KOPT-K1 (cell line): ENCODE data around the gene SEMA3C.

Source experiments
- H3K27ac ChIP-seq: fragments of 200-600 bp; sonication (generic); 2 replicates; pipeline ENCODE4 v1.5.1; 2016; ENCODE audit warnings: antibody characterized with exemption, mild to moderate bottlenecking, low read depth, low read length; ENCODE audit not compliant: poor library complexity, severe bottlenecking
- H3K36me3 ChIP-seq: fragments of 200-600 bp; sonication (generic); 2 replicates; pipeline ENCODE4 v1.5.1; 2017; ENCODE audit warnings: antibody characterized with exemption, mild to moderate bottlenecking, low read length, moderate library complexity; ENCODE audit not compliant: insufficient read depth
- H3K9me3 ChIP-seq: fragments of 200-600 bp; sonication (generic); 2 replicates; pipeline ENCODE4 v1.5.1; 2017; ENCODE audit warnings: antibody characterized with exemption, low read length, mild to moderate bottlenecking; ENCODE audit not compliant: insufficient read depth, poor library complexity, severe bottlenecking

Gene SEMA3C

GRCh38 chr7:80779456-80779855 is 139.4 kb downstream of the SEMA3C start:
- H3K9me3 ChIP-seq, result no peaks in the 10 kb centered on the region
- H3K27ac ChIP-seq, result no peak overlapping the region
- H3K36me3 ChIP-seq, result no peaks in the 10 kb centered on the region

GRCh38 chr7:80775897-80776296 is 143.0 kb downstream of the SEMA3C start:
- no peak overlapping the region for H3K27ac ChIP-seq

GRCh38 chr7:80775482-80775881 is 143.4 kb downstream of the SEMA3C start:
- no peaks in the 10 kb centered on the region for H3K9me3 ChIP-seq
- H3K27ac ChIP-seq, result no peak overlapping the region
- no peaks in the 10 kb centered on the region for H3K36me3 ChIP-seq

More at GRCh38 chr7:80775897-80776296, 143.0 kb downstream of the SEMA3C start:
- H3K36me3 ChIP-seq, result no peaks in the 10 kb centered on the region
- no peaks in the 10 kb centered on the region for H3K9me3 ChIP-seq

GRCh38 chr7:80774843-80775242 is 144.0 kb downstream of the SEMA3C start:
- Histone ChIP-seq H3K27ac (no peak overlapping the region), H3K9me3 (no peaks in the 10 kb centered on the region), H3K36me3 (no peaks in the 10 kb centered on the region)

GRCh38 chr7:80773787-80774508 is 144.9 kb downstream of the SEMA3C start:
- Histone ChIP-seq H3K27ac (no peak overlapping the region), H3K36me3 (no peaks in the 10 kb centered on the region), H3K9me3 (no peaks in the 10 kb centered on the region)

GRCh38 chr7:80772347-80772993 is 146.4 kb downstream of the SEMA3C start:
- H3K27ac ChIP-seq, result no peak overlapping the region
- no peaks in the 10 kb centered on the region for H3K9me3 ChIP-seq

GRCh38 chr7:80771523-80771922 is 147.3 kb downstream of the SEMA3C start:
- Histone ChIP-seq H3K9me3 (no peaks in the 10 kb centered on the region), H3K36me3 (no peaks in the 10 kb centered on the region), H3K27ac (no peak overlapping the region)

More at GRCh38 chr7:80772347-80772993, 146.4 kb downstream of the SEMA3C start:
- no peaks in the 10 kb centered on the region for H3K36me3 ChIP-seq

- H3K9me3 ChIP-seq, result no peaks in the 10 kb centered on the region
- H3K27ac ChIP-seq, result no peak overlapping the region
- H3K36me3 ChIP-seq, result no peaks in the 10 kb centered on the region
These were observed 148.2 kb downstream of the SEMA3C start for GRCh38 chr7:80770675-80771081.

GRCh38 chr7:80770061-80770460 is 148.8 kb downstream of the SEMA3C start:
- Histone ChIP-seq H3K9me3 (no peaks in the 10 kb centered on the region), H3K27ac (no peak overlapping the region)

GRCh38 chr7:80768756-80769155 is 150.1 kb downstream of the SEMA3C start:
- H3K36me3 ChIP-seq, result no peaks in the 10 kb centered on the region

More at GRCh38 chr7:80770061-80770460, 148.8 kb downstream of the SEMA3C start:
- H3K36me3 ChIP-seq, result no peaks in the 10 kb centered on the region

GRCh38 chr7:80767654-80768053 is 151.2 kb downstream of the SEMA3C start:
- no peaks in the 10 kb centered on the region for H3K36me3 ChIP-seq
- H3K27ac ChIP-seq, result no peak overlapping the region
- no peaks in the 10 kb centered on the region for H3K9me3 ChIP-seq

More at GRCh38 chr7:80768756-80769155, 150.1 kb downstream of the SEMA3C start:
- Histone ChIP-seq H3K9me3 (no peaks in the 10 kb centered on the region), H3K27ac (no peak overlapping the region)

GRCh38 chr7:80766724-80767123 is 152.1 kb downstream of the SEMA3C start:
- H3K36me3 ChIP-seq, result no peaks in the 10 kb centered on the region

GRCh38 chr7:80764132-80764531 is 154.7 kb downstream of the SEMA3C start:
- no peak overlapping the region for H3K27ac ChIP-seq
- no peaks in the 10 kb centered on the region for H3K36me3 ChIP-seq
- H3K9me3 ChIP-seq, result no peaks in the 10 kb centered on the region

More at GRCh38 chr7:80766724-80767123, 152.1 kb downstream of the SEMA3C start:
- Histone ChIP-seq H3K27ac (no peak overlapping the region), H3K9me3 (no peaks in the 10 kb centered on the region)

GRCh38 chr7:80763704-80764103 is 155.1 kb downstream of the SEMA3C start:
- no peak overlapping the region for H3K27ac ChIP-seq
- no peaks in the 10 kb centered on the region for H3K9me3 ChIP-seq
- H3K36me3 ChIP-seq, result no peaks in the 10 kb centered on the region

GRCh38 chr7:80763289-80763688 is 155.6 kb downstream of the SEMA3C start:
- Histone ChIP-seq H3K36me3 (no peaks in the 10 kb centered on the region), H3K27ac (no peak overlapping the region), H3K9me3 (no peaks in the 10 kb centered on the region)

GRCh38 chr7:80760292-80760691 is 158.6 kb downstream of the SEMA3C start:
- no peak overlapping the region for H3K27ac ChIP-seq
- H3K9me3 ChIP-seq, result no peaks in the 10 kb centered on the region
- no peaks in the 10 kb centered on the region for H3K36me3 ChIP-seq
